ENCODE data around the gene GRM7. TPM values are rescaled to one million over a fixed set of nuclear protein-coding genes. Genes with fewer than 3 reads are reported as not detected.
A peak's percentile ranks its signal among the peaks of the same experiment; 100 is the strongest.

Gene GRM7
- total RNA-seq, 1 experiment from 2014 or later, result not detected

- no TSS peak for BruUV-seq (replicated peaks)
- RAD21 ChIA-PET (ENCODE audit: low non-redundant PET in 1 of 2, low total read pairs in 2 of 2, uncharacterized antibody in 2 of 2, unreplicated experiment in 2 of 2), result no interaction called here
- no peak overlapping the region for H3K4me2 ChIP-seq (ENCODE audit: low read length)
Measured at GRCh38 chr3:7565574-7565973, 704.7 kb downstream of the GRM7 start.

GRCh38 chr3:7567160-7567559 lies 706.2 kb downstream of the GRM7 start:
- no peak overlapping the region for H3K4me3 ChIP-seq (replicated peaks in 1 of 2; ENCODE audit: low read depth in 1 of 2, low read length in 2 of 2)
- TF ChIP-seq SP1 (IDR thresholded peaks at IDR 0.05; ENCODE audit: low read depth) (no peak), ELF1 (IDR thresholded peaks at IDR 0.05; ENCODE audit: borderline replicate concordance, low read depth) (no peak), REST (IDR thresholded peaks at IDR 0.05; ENCODE audit: low read depth) (no peak), MAX (IDR thresholded peaks at IDR 0.05) (no peak), FOSL1 (IDR thresholded peaks at IDR 0.05; ENCODE audit: low read depth) (no peak), CEBPB (IDR thresholded peaks at IDR 0.05; ENCODE audit: low read depth) (no peak), POLR2AphosphoS5 (IDR thresholded peaks at IDR 0.05; ENCODE audit: low read depth, low read length) (no peak), POLR2A (IDR thresholded peaks at IDR 0.05; ENCODE audit: borderline replicate concordance, extremely low read depth, insufficient read depth, insufficient read length) (no peak), ATF3 (IDR thresholded peaks at IDR 0.05) (no peak), EGR1 (IDR thresholded peaks at IDR 0.05; ENCODE audit: low read depth) (no peak), CBX3 (IDR thresholded peaks at IDR 0.05; ENCODE audit: low read depth) (no peak), SRF (IDR thresholded peaks at IDR 0.05; ENCODE audit: low read depth) (no peak), ZNF274 (IDR thresholded peaks at IDR 0.05; ENCODE audit: low read depth, low read length) (no peak), EZH2 (IDR thresholded peaks at IDR 0.05) (no peak)
- no peaks in the 10 kb centered on the region for H3K9me2 ChIP-seq (ENCODE audit: insufficient read depth)
- ChIA-PET POLR2A (no interaction called here), RAD21 (ENCODE audit: low non-redundant PET in 1 of 2, low total read pairs in 2 of 2, uncharacterized antibody in 2 of 2, unreplicated experiment in 2 of 2) (no interaction called here), CTCF (no interaction called here)
- H3K4me1 ChIP-seq (ENCODE audit: control insufficient read depth in 1 of 2, insufficient read depth in 2 of 2, low read length in 2 of 2), result peaks cover 0 to 13% of the 10 kb centered on the region in 2 experiments; a peak in 3 of 4 replicates
- ATAC-seq (no peak), DNase-seq (ENCODE audit: low read depth, low spot score) (no peak)
- intact Hi-C loops (cut with micrococcal nuclease), result no loop called here
- no peak overlapping the region for H2AFZ ChIP-seq (ENCODE audit: low read depth, low read length, poor library complexity, severe bottlenecking)
- H3K79me2 ChIP-seq (ENCODE audit: insufficient read depth, low read length), result no peaks in the 10 kb centered on the region
- no peaks in the 10 kb centered on the region for H3K27me3 ChIP-seq (ENCODE audit: insufficient read depth, low read length)
- no peak overlapping the region for H3K9ac ChIP-seq (ENCODE audit: low read length)
- no peak overlapping the region for H3K4me2 ChIP-seq (ENCODE audit: low read length)
- no peaks in the 10 kb centered on the region for H4K20me1 ChIP-seq (ENCODE audit: insufficient read depth)
- no peak overlapping the region for H3K27ac ChIP-seq (ENCODE audit: low read depth, low read length)
- no TSS peak for BruUV-seq (replicated peaks)
- no peaks in the 10 kb centered on the region for H3K36me3 ChIP-seq (ENCODE audit: control insufficient read depth in 1 of 2, insufficient read depth in 2 of 2, low read length in 2 of 2)
- no peaks in the 10 kb centered on the region for H3K9me3 ChIP-seq (ENCODE audit: control insufficient read depth in 1 of 2, insufficient read depth in 1 of 2, low read depth in 1 of 2, low read length in 2 of 2)

More at GRCh38 chr3:7565574-7565973, 704.7 kb downstream of the GRM7 start:
- ATAC-seq (no peak), DNase-seq (ENCODE audit: low read depth, low spot score) (no peak)
- Histone ChIP-seq H2AFZ (ENCODE audit: low read depth, low read length, poor library complexity, severe bottlenecking) (no peak overlapping the region), H3K9me2 (ENCODE audit: insufficient read depth) (no peaks in the 10 kb centered on the region), H3K4me3 (replicated peaks in 1 of 2; ENCODE audit: low read depth in 1 of 2, low read length in 2 of 2) (no peak overlapping the region), H3K9me3 (ENCODE audit: control insufficient read depth in 1 of 2, insufficient read depth in 1 of 2, low read depth in 1 of 2, low read length in 2 of 2) (no peaks in the 10 kb centered on the region), H3K4me1 (ENCODE audit: control insufficient read depth in 1 of 2, insufficient read depth in 2 of 2, low read length in 2 of 2) (peaks cover 0 to 13% of the 10 kb centered on the region in 2 experiments; a peak in 3 of 4 replicates), H3K27me3 (ENCODE audit: insufficient read depth, low read length) (no peaks in the 10 kb centered on the region), H3K9ac (ENCODE audit: low read length) (no peak overlapping the region), H4K20me1 (ENCODE audit: insufficient read depth) (no peaks in the 10 kb centered on the region), H3K27ac (ENCODE audit: low read depth, low read length) (no peak overlapping the region), H3K36me3 (ENCODE audit: control insufficient read depth in 1 of 2, insufficient read depth in 2 of 2, low read length in 2 of 2) (no peaks in the 10 kb centered on the region), H3K79me2 (ENCODE audit: insufficient read depth, low read length) (no peaks in the 10 kb centered on the region)
- CTCF ChIA-PET, result no interaction called here
- POLR2A ChIA-PET, result no interaction called here
- TF ChIP-seq EZH2 (IDR thresholded peaks at IDR 0.05), result no peak
- peak; percentile 37; the same call in 1 of the 2 replicates for TF ChIP-seq CEBPB (IDR thresholded peaks at IDR 0.05; ENCODE audit: low read depth)
- intact Hi-C loops (cut with micrococcal nuclease), result no loop called here
